ENCODE measurements around the gene KLK15. TPM values are rescaled to one million over a fixed set of nuclear protein-coding genes. Genes with fewer than 3 reads are reported as not detected.

The KLK15 gene
- total RNA-seq, 4 donors from 2014 or later = not detected

DNA sequence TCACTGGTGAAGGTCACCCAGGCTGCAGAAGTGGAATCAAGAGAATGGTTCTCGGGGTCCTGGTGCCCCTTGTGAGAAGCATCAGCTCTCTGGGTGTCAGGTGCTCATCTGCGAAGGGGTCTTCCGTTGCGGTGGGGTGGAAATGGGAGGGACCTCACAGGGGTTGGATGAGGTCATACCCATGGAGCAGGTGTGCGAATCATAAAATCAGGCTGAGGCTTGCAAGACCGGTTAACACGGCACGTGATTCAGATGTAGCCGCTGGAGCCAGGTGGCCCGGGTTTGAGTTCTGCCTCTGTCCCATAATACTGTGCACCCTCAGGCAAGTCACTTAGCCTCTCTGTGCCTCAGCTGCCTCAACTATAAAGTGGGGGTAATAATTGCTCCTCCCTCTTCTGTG is 3.9 kb upstream of the KLK15 start:
- H3K4me1 ChIP-seq = peaks cover 0 to 14% (median 3%) of the 10 kb centered on the region in 4 donors
- H3K27ac ChIP-seq = no peak overlapping the region
- WGBS, 2 donors = 78% methylated on average over 10 of the region's 10 CpGs
- H3K36me3 ChIP-seq = no peaks in the 10 kb centered on the region
- peaks cover 0 to 21% (median 0%) of the 10 kb centered on the region in 4 donors for H3K9me3 ChIP-seq
- H3K27me3 ChIP-seq = peaks cover 2 to 48% of the 10 kb centered on the region in 2 donors
- no peak for TF ChIP-seq EP300 (IDR thresholded peaks at IDR 0.05)
- TF ChIP-seq CTCF (IDR thresholded peaks at IDR 0.05) = no peak
- no peak for TF ChIP-seq POLR2A (IDR thresholded peaks at IDR 0.05)
- DNase-seq (ENCODE audit: low spot score in 2 of 2) = no peak
- no peak overlapping the region for H3K4me3 ChIP-seq

GRCh38 chr19:50836543-50837195 is 3.3 kb upstream of the KLK15 start:
- Histone ChIP-seq H3K27ac (no peak overlapping the region), H3K4me1 (peaks cover 0 to 14% (median 3%) of the 10 kb centered on the region in 4 donors), H3K36me3 (no peaks in the 10 kb centered on the region), H3K4me3 (no peak overlapping the region), H3K9me3 (peaks cover 0 to 16% (median 0%) of the 10 kb centered on the region in 4 donors), H3K27me3 (peaks cover 2 to 48% of the 10 kb centered on the region in 2 donors)
- DNase-seq (ENCODE audit: low spot score in 2 of 2) = no peak
- TF ChIP-seq EP300 (IDR thresholded peaks at IDR 0.05) = no peak
- TF ChIP-seq POLR2A (IDR thresholded peaks at IDR 0.05) = no peak
- TF ChIP-seq CTCF (IDR thresholded peaks at IDR 0.05) = no peak
- 31 to 42% methylated on average over 19 of the region's 19 CpGs for WGBS, 2 donors

GRCh38 chr19:50835785-50836542 is 2.6 kb upstream of the KLK15 start:
- Histone ChIP-seq H3K27me3 (peaks cover 2 to 48% of the 10 kb centered on the region in 2 donors), H3K4me1 (peaks cover 0 to 14% (median 3%) of the 10 kb centered on the region in 4 donors), H3K9me3 (peaks cover 0 to 8% (median 0%) of the 10 kb centered on the region in 4 donors), H3K4me3 (peak overlapping the region in 3 of 4 donors; percentile 17 to 52 (median 52)), H3K27ac (no peak overlapping the region), H3K36me3 (no peaks in the 10 kb centered on the region)
- 3 to 4% methylated on average over 45 to 49 of the region's 67 CpGs for WGBS, 2 donors
- peak; percentile 26 to 54 for DNase-seq (ENCODE audit: low spot score in 2 of 2)
- no peak for TF ChIP-seq EP300 (IDR thresholded peaks at IDR 0.05)
- TF ChIP-seq POLR2A (IDR thresholded peaks at IDR 0.05) = no peak
- no peak for TF ChIP-seq CTCF (IDR thresholded peaks at IDR 0.05)

DNA sequence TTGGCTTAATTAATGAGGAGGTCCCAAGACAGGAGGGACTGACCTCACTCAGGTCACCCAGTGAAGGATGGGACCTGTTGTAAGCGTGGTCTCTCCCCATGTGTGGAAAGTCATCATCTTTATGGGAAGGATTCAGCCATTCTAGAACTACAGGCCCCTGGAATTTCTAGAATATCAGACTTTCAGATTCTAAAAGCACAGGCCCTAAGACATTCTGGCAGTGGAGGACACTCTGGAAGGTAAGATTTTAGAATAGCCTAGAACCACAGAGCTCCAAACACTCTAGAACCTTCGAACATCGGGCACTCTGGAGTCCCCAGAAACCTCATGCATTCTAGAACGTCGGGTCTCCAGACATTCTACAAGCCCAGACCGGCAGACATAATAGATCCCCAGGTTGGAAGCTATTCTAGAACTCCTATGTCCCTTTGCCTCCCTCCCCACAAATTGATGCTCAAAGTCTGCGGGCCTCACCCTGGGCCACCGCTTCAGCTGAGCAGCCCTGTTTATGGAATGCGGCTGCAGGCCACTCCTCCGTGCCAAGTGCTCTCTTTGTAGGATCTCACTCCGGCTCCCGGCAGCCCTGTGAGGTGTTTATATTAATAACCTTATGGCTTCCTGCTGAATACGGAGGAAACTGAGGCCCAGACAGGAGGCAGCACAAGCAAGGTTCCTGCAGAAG is 1.9 kb upstream of the KLK15 start:
- H3K4me3 ChIP-seq = peak overlapping the region in 3 of 4 donors; percentile 17 to 52 (median 52)
- H3K4me1 ChIP-seq = peaks cover 0 to 14% (median 3%) of the 10 kb centered on the region in 4 donors
- peaks cover 0 to 1% (median 0%) of the 10 kb centered on the region in 4 donors for H3K9me3 ChIP-seq
- H3K36me3 ChIP-seq = no peaks in the 10 kb centered on the region
- DNase-seq (ENCODE audit: low spot score in 2 of 2) = no peak
- TF ChIP-seq EP300 (IDR thresholded peaks at IDR 0.05) = no peak
- TF ChIP-seq CTCF (IDR thresholded peaks at IDR 0.05) = no peak
- TF ChIP-seq POLR2A (IDR thresholded peaks at IDR 0.05) = no peak
- H3K27ac ChIP-seq = no peak overlapping the region
- peaks cover 2 to 48% of the 10 kb centered on the region in 2 donors for H3K27me3 ChIP-seq
- 33 to 36% methylated on average over 13 of the region's 13 CpGs for WGBS, 2 donors

Measured in tibial nerve (tissue), 4 donors.